ENCODE results near the gene WDR86. TPM values are rescaled to one million over a fixed set of nuclear protein-coding genes. Genes with fewer than 3 reads are reported as not detected.

Gene WDR86
- total RNA-seq, 1 experiment from 2014 or later: not detected

GRCh38 chr7:151452680-151453325 is 43.0 kb upstream of the WDR86 start:
- no peaks in the 10 kb centered on the region for H3K9me3 Mint-ChIP-seq (ENCODE audit: low read depth, unreplicated experiment)
- H3K4me3 Mint-ChIP-seq (ENCODE audit: low read depth, unreplicated experiment): no peak overlapping the region
- intact Hi-C loops (cut with micrococcal nuclease; ENCODE audit: unreplicated experiment): no loop called here
- H3K27me3 Mint-ChIP-seq (ENCODE audit: unreplicated experiment): peaks cover 36% of the 10 kb centered on the region
- H3K27ac Mint-ChIP-seq (ENCODE audit: unreplicated experiment): no peak overlapping the region
- no peaks in the 10 kb centered on the region for H3K36me3 Mint-ChIP-seq (ENCODE audit: insufficient read depth, unreplicated experiment)
- no peak for DNase-seq
- CTCF ChIA-PET: no interaction called here
- no TSS peak for BruUV-seq (replicated peaks)
- H3K4me1 Mint-ChIP-seq (ENCODE audit: low read depth, unreplicated experiment): no peaks in the 10 kb centered on the region
- TF ChIP-seq, protein P1, sequence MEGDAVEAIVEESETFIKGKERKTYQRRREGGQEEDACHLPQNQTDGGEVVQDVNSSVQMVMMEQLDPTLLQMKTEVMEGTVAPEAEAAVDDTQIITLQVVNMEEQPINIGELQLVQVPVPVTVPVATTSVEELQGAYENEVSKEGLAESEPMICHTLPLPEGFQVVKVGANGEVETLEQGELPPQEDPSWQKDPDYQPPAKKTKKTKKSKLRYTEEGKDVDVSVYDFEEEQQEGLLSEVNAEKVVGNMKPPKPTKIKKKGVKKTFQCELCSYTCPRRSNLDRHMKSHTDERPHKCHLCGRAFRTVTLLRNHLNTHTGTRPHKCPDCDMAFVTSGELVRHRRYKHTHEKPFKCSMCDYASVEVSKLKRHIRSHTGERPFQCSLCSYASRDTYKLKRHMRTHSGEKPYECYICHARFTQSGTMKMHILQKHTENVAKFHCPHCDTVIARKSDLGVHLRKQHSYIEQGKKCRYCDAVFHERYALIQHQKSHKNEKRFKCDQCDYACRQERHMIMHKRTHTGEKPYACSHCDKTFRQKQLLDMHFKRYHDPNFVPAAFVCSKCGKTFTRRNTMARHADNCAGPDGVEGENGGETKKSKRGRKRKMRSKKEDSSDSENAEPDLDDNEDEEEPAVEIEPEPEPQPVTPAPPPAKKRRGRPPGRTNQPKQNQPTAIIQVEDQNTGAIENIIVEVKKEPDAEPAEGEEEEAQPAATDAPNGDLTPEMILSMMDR (IDR thresholded peaks at IDR 0.05; ENCODE audit: unreplicated experiment): no peak

- no peaks in the 10 kb centered on the region for H3K36me3 Mint-ChIP-seq (ENCODE audit: insufficient read depth, unreplicated experiment)
- H3K4me3 Mint-ChIP-seq (ENCODE audit: low read depth, unreplicated experiment): no peak overlapping the region
- no TSS peak for BruUV-seq (replicated peaks)
- H3K4me1 Mint-ChIP-seq (ENCODE audit: low read depth, unreplicated experiment): no peaks in the 10 kb centered on the region
- H3K27me3 Mint-ChIP-seq (ENCODE audit: unreplicated experiment): peaks cover 39% of the 10 kb centered on the region
- H3K27ac Mint-ChIP-seq (ENCODE audit: unreplicated experiment): no peak overlapping the region
- no peaks in the 10 kb centered on the region for H3K9me3 Mint-ChIP-seq (ENCODE audit: low read depth, unreplicated experiment)
- TF ChIP-seq, protein P1 (IDR thresholded peaks at IDR 0.05; ENCODE audit: unreplicated experiment): no peak
- no peak for DNase-seq
- intact Hi-C loops (cut with micrococcal nuclease; ENCODE audit: unreplicated experiment): no loop called here
- CTCF ChIA-PET: interaction anchor here (0.6 kb wide), 1 partner anchor 9 kb away, joined by 3 read pairs; no protein-coding TSS in a partner anchor
Measured at GRCh38 chr7:151451626-151452571, 42.1 kb upstream of the WDR86 start.

DNA sequence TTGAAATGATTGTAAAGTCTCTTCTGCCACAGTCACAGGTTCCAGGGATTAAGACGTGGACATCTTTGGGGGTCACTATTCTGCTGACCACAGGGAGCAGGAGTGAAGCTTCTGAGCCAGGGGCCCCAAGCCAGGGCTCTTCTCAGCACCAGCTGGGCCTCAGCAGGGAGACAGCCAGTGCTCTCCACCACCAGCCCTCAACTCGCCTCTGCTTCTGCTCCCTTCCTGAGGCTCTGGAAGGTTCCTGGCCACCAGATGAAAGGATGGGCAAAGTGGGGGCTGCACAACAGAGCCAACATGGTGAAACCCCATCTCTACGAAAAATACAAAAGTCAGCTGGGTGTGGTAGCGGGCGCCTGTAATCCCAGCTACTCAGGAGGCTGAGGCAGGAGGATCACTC is 41.3 kb upstream of the WDR86 start:
- DNase-seq: no peak
- Mint-ChIP-seq H3K36me3 (ENCODE audit: insufficient read depth, unreplicated experiment) (no peaks in the 10 kb centered on the region), H3K27ac (ENCODE audit: unreplicated experiment) (no peak overlapping the region), H3K27me3 (ENCODE audit: unreplicated experiment) (peaks cover 47% of the 10 kb centered on the region), H3K4me1 (ENCODE audit: low read depth, unreplicated experiment) (no peaks in the 10 kb centered on the region), H3K4me3 (ENCODE audit: low read depth, unreplicated experiment) (no peak overlapping the region), H3K9me3 (ENCODE audit: low read depth, unreplicated experiment) (no peaks in the 10 kb centered on the region)
- intact Hi-C loops (cut with micrococcal nuclease; ENCODE audit: unreplicated experiment): no loop called here
- TF ChIP-seq, protein P1 (IDR thresholded peaks at IDR 0.05; ENCODE audit: unreplicated experiment): no peak
- no TSS peak for BruUV-seq (replicated peaks)
- CTCF ChIA-PET: no interaction called here

DNA sequence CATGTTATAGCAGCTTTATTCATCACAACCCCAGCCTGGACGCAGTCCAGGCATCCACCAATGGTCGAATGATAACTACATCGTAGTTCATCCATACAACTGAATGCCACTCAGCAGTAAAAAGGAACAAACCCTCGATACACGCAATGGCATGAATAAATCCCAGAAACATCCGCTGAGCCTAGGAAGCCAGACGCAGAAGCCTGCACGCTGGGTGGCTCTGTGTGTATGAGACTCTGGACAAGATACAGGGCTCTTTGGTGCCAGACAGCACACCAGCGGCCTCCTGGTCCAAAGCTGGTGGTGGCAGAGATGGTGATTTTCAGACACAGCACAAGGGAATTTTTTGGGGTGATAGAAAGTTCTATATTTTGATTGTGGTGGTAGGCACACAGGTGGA is 40.2 kb upstream of the WDR86 start:
- CTCF ChIA-PET: interaction anchor here (0.9 to 1.0 kb wide), 2 partner anchors 20 to 50 kb away, joined by 3 read pairs; no protein-coding TSS in a partner anchor
- intact Hi-C loops (cut with micrococcal nuclease; ENCODE audit: unreplicated experiment): loop anchor here (2.0 to 5.0 kb wide), 2 partner anchors 48 to 139 kb away; no protein-coding TSS in a partner anchor

More for the DNA sequence above, 40.2 kb upstream of the WDR86 start:
- BruUV-seq (replicated peaks): no TSS peak
- Mint-ChIP-seq H3K27ac (ENCODE audit: unreplicated experiment) (no peak overlapping the region), H3K9me3 (ENCODE audit: low read depth, unreplicated experiment) (no peaks in the 10 kb centered on the region), H3K36me3 (ENCODE audit: insufficient read depth, unreplicated experiment) (no peaks in the 10 kb centered on the region), H3K4me1 (ENCODE audit: low read depth, unreplicated experiment) (no peaks in the 10 kb centered on the region), H3K27me3 (ENCODE audit: unreplicated experiment) (peaks cover 49% of the 10 kb centered on the region), H3K4me3 (ENCODE audit: low read depth, unreplicated experiment) (no peak overlapping the region)
- TF ChIP-seq, protein P1 (IDR thresholded peaks at IDR 0.05; ENCODE audit: unreplicated experiment): no peak
- DNase-seq: no peak
